Astrocyte (in vitro differentiated cells and primary cell): ENCODE measurements around the gene PARVB.

ENCODE experiments used
- EZH2 ChIP-seq: IDR thresholded peaks from 2 replicates; pipeline ENCODE4 v1.6.1; 2012; ENCODE audit warnings: mild to moderate bottlenecking, low read length, inconsistent platforms; ENCODE audit not compliant: insufficient read depth
- TF ChIP-seq, protein P1 (sequence below): IDR thresholded peaks from 2 replicates; pipeline ENCODE4 v1.5.1; 2011; ENCODE audit warnings: low read depth, mild to moderate bottlenecking, inconsistent platforms, low read length, moderate library complexity; ENCODE audit not compliant: insufficient read depth

DNA sequence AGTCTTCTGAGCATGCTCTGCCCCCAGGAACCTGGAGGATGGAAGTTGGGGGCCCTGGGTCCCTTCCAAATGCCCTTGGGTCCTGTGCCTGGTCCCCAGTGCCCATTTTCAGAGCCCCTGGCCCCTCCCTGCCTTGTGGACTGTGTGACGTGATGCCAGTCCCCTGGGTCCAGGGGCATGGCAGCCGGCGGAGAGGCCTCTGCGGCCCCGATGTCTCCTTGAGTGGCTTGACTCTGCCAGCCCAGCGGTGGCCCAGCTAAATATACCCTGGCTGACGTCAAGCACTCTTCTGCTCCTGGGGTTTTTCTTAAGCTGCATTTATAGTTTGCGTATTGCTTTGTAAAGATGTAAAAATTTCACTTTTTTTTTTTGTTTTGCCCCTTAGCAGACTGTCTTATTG lies 121.4 kb downstream of the PARVB start:
- TF ChIP-seq, protein P1, sequence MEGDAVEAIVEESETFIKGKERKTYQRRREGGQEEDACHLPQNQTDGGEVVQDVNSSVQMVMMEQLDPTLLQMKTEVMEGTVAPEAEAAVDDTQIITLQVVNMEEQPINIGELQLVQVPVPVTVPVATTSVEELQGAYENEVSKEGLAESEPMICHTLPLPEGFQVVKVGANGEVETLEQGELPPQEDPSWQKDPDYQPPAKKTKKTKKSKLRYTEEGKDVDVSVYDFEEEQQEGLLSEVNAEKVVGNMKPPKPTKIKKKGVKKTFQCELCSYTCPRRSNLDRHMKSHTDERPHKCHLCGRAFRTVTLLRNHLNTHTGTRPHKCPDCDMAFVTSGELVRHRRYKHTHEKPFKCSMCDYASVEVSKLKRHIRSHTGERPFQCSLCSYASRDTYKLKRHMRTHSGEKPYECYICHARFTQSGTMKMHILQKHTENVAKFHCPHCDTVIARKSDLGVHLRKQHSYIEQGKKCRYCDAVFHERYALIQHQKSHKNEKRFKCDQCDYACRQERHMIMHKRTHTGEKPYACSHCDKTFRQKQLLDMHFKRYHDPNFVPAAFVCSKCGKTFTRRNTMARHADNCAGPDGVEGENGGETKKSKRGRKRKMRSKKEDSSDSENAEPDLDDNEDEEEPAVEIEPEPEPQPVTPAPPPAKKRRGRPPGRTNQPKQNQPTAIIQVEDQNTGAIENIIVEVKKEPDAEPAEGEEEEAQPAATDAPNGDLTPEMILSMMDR: no peak
- TF ChIP-seq EZH2: no peak
